ENCODE results near the gene ADPRHL1.

- TF ChIP-seq CTCF (IDR thresholded peaks at IDR 0.05) (no peak), EZH2phosphoT487 (IDR thresholded peaks at IDR 0.05) (no peak), EZH2 (IDR thresholded peaks at IDR 0.05) (no peak)
Measured at GRCh38 chr13:113420833-113421600, 32.3 kb downstream of the ADPRHL1 start.
